ENCODE data around the gene NAGLU. TPM values are rescaled to one million over a fixed set of nuclear protein-coding genes. Genes with fewer than 3 reads are reported as not detected.
"Not testable (repeated sequence)": the region's sequence is repeated elsewhere in the genome, so short reads cannot be mapped to it uniquely, and the experiment has no call there.

Gene NAGLU
- total RNA-seq, 1 donor from 2014 or later = 19.3 TPM

DNA sequence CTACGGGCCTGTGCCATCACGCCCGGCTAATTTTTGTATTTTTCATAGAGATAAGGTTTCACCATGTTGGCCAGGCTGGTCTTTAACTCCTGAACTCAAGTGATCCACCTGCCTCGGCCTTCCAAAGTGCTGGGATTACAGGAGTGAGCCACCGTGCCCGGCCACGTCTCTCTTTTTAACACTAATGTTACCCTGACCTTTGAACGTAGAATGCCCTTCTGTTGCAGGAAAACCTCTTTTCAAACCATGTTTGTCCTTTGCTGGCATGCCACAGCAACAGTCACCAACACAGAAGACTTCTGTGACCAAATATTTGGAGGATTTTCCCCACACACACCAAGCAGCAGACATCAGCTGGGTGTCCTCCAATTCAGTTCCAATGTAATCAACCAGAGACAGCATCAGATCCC is 8.8 kb downstream of the NAGLU start:
- no peak for DNase-seq (ENCODE audit: low read depth in 2 of 2)

DNA sequence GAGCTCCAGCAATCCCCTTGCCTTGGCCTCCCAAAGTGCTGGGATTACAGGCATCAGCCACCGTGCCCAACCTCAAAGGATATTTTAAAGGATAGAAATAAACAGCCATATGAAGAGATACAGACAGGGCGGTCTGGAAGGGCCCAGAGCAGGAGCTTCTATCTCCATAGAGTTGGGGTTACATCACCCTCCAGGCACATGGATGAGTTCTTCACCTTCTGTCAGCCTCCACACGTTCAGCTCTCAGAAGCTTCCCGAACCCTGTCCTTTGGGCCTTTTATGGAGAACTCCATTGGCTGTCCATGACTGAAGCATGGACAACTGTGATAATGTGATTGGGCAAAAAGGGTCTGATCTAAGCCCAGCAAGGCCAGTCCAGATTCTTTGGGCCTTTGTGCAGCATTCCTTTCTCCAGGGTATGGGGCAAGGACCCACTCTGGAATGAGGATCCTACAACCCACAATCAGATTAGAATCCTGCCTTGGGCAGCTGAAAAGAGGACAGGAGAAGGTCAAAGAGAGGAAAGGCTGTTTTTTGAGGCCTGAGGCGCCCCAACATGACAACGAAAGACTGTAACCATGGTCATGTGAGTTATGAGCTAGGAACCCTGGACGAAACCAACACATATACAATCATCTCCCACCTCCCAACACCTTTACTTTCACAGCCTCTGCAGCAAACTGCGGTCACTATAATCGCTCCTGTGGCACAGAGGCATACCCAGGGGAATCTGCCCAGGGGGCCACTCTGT is 9.9 kb downstream of the NAGLU start:
- DNase-seq (ENCODE audit: low read depth in 2 of 2) = not testable (repeated sequence)

DNA sequence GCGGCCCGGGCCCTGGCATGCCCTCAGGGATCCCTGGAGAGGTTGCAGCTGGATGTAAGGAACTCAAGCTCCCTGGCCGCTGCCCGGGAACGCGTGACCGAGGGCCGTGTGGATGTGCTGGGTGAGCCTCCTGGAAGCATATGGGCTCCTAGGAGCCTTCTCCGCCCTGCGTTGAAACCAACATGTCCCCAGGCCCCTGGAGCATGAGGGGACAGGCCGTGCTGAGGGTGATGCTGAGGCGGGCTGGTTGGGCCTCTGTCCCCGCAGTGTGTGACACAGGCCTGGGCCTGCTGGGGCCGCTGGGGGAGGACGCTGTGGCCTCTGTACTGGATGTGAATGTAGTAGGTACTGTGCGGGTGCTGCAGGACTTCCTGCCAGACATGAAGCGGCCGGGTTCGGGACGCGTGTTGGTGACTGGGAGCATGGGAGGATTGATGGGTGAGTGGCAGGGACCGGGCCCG is 11.0 kb downstream of the NAGLU start:
- DNase-seq (ENCODE audit: low read depth in 2 of 2) = no peak

DNA sequence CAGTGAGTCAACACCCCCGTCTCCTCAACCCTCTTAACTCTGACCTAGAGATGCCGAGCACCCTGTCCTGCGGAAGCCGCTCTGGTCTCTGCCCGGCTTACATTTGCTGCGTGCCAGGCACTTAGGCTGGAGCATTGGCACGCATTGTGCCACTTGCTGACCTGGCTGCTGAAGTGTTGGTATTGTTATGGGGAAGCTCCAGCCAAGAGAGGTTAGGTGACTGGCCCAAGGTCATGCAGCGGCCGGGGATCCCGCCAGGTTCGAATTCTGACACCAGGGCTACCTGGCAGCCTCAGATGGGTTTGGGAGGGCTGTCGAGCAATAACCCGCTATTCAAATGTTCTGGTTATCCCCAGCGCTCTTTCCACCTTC is 11.6 kb downstream of the NAGLU start:
- DNase-seq (ENCODE audit: low read depth in 2 of 2) = no peak

DNA sequence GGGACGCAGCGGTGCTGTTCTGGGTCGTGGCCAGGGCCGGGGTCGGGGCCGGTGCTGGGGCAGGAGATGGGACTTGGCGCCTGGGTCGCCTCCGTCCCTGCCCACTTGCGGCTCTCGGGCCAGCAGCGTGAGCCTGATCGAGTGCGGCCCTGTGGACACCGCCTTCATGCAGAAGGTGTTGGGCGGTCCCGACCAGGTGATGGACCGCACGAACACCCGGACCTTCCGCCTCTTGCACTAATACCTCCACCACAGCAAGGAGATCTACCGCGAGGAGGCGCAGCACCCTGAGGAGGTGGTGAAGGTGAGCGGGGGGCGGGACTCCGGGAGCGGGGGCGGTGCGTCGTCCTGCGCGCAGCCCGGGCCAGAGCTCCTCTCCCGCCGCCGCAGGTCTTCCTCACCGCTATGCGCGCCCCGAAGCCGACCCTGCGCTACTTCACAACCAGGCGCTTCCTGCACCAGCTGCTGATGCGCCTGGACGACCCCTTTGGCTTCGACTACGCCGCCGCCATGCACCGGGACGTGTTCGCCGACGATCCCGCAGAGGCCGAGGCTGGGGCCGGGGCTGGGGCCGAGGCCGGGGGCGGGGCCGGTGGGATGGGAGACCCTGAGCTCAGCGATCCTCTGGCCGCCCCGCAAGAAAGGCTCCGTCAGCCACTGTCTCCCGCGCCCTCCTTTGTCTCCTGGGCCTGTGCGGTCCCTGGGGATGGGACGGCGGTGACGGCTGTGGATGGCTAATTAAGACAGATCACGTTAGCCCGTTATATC is 12.2 kb downstream of the NAGLU start:
- peak in 1 of 2 donors; percentile 72 for DNase-seq (ENCODE audit: low read depth in 2 of 2)

DNA sequence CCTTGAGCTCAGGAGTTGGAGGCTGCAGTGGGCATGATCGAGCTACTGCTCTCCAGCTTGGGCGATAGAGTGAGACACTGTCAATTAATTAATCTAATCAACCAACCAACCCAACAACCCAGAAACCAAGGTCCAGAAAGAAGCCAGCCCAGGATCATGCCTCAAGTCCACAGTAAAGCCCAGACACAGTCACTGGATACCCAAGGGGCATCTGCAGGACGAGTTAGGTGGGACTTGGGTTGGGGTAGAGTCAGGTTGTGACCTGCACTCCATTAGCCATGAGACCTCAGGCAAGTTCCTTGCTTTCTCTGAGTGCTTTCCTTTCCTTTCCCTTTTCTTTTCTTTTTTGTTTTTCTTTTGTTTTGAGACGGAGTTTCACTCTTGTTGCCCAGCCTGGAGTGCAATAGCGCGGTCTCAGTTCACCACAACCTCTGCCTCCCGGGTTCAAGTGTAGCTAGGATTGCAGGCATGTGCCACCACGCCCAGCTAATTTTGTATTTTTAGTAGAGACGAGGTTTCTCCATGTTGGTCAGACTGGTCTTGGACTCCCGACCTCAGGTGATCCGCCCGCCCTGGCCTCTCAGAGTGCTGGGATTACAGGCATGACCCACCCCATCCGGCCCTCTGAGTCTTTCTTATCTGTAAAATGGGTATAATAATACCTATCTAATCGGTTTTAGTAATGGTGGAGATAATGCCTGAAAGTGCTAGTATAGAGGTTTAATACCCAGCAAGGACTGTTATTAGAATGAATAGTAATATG is 13.1 kb downstream of the NAGLU start:
- no peak for DNase-seq (ENCODE audit: low read depth in 2 of 2)

DNA sequence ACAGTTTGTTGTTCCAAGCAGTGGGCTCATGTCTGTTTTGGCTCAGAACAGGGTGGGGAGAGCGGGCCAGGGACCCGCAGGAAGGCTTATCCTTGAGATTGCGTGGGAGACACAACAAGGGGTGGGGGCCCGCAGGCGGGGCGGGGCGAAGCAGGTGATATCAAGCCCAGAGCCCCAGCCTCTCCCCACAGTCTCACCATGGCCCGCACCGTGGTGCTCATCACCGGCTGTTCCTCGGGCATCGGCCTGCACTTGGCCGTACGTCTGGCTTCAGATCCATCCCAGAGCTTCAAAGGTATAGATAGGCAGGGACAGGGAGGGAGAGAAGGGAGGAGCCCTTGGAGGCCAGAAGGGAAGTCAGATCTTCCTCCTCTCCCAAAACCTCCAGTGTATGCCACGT is 16.7 kb downstream of the NAGLU start, which contains the start of gene HSD17B1:
Gene HSD17B1, plus strand, starts transcription at position 188 of the 400 bp plus-strand sequence. Its CDS starts 11 bp downstream, at position 199.
- DNase-seq (ENCODE audit: low read depth in 2 of 2) = not testable (repeated sequence)

DNA sequence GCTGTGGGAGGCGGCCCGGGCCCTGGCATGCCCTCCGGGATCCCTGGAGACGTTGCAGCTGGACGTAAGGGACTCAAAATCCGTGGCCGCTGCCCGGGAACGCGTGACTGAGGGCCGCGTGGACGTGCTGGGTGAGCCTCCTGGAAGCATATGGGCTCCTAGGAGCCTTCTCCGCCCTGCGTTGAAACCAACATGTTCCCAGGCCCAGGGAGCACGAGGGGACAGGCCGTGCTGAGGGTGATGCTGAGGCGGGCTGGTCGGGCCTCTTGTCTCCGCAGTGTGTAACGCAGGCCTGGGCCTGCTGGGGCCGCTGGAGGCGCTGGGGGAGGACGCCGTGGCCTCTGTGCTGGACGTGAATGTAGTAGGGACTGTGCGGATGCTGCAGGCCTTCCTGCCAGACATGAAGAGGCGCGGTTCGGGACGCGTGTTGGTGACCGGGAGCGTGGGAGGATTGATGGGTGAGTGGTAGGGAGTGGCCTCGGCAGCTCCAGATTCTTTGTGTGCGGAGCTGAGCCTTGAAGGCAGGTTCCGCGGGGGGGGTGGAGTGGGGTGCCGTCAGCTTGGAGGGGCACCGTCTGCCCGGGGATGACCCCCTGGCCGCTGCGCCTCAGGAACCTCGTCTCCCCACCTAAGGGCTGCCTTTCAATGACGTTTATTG is 17.2 kb downstream of the NAGLU start:
- DNase-seq (ENCODE audit: low read depth in 2 of 2) = peak in 1 of 2 donors; percentile 25

DNA sequence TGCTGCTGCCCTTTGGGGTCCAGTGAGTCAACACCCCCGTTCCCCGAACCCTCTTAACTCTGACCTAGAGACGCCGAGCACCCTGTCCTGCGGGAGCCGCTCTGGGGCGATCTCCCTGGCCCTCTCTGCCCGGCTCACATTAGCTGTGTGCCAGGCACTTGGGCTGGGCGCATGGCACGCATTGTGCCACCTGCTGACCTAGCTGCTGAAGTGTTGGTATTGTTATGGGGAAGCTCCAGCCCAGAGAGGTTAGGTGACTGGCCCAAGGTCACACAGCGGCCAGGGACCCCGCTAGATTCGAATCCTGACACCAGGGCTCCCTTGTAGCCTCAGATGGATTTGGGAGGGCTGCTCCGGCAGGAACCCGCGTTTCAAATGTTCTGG is 17.8 kb downstream of the NAGLU start:
- DNase-seq (ENCODE audit: low read depth in 2 of 2) = peak in 1 of 2 donors; percentile 29

DNA sequence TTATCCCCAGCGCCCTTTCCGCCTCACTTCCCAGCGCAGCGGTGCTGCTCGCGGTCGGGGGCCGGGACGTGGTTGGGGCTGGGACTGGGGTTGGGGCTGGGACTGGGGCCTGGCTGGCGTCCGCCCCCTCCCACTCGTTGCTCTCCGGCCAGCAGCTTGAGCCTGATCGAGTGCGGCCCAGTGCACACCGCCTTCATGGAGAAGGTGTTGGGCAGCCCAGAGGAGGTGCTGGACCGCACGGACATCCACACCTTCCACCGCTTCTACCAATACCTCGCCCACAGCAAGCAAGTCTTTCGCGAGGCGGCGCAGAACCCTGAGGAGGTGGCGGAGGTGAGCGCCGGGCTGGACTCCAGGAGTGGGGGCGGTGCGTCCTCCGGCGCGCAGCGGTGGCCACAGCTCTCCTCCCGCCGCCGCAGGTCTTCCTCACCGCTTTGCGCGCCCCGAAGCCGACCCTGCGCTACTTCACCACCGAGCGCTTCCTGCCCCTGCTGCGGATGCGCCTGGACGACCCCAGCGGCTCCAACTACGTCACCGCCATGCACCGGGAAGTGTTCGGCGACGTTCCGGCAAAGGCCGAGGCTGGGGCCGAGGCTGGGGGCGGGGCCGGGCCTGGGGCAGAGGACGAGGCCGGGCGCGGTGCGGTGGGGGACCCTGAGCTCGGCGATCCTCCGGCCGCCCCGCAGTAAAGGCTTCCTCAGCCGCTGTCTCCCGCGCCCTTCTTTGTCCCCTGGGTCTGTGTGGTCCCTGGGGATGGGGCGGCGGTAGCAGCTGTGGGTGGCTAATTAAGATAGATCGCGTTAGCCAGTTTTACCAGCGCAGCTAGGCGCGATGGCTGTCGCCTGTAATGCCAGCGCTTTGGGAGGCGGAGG is 18.4 kb downstream of the NAGLU start:
- peak; percentile 73 to 90 for DNase-seq (ENCODE audit: low read depth in 2 of 2)

DNA sequence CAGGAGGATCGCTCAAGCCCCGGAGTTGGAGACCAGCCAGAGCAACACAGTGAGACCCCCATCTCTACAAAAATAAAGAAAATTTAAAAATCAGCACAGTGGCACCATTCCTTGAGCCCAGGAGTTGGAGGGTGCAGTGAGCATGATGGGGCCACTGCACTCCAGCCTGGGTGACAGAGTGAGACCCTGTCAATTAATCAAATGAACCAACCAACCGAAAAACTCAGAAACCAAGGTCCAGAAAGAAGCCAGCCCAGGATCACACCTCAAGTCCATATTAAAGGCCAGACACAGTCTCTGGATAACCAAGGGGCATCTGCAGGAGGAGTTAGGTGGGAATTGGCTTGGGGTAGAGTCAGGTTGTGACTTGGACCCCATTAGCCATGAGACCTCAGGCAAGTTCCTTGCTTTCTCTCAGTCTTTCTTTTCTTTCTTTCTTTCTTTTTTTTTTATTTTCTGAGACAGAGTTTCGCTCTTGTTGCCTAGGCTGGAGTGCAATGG is 19.1 kb downstream of the NAGLU start:
- no peak for DNase-seq (ENCODE audit: low read depth in 2 of 2)

DNA sequence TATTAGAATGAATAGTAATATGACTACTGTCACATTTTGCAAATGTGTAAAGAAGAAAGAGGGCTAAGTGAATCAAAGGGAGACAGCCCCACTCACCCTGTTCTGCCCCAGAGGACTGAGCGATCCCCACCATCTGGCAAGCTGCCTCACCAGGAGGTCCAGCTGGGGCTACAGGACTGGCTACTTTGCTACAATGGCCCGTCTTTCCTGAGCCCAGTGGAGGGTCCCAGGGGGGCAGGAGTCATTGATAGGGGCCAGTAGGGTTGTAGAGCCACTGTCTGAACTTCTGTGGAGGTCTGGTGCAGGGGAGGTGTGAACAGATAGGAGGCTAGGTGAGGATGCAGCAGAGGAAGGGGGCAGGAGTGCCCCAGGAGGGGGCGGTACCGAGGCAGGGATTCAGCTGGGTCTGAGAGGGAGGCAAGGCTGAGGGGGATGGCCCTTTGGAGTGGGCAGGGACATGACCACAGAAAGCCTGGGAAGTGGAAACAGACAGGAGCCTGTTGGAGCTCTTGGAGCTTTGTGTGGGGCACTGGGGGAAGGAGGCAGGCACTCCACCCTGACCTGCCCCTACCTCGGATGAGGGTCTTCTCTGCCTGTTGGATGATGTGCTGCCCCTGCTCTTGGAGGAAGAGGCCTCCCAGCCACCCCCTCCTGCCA is 20.0 kb downstream of the NAGLU start:
- not testable (repeated sequence) for DNase-seq (ENCODE audit: low read depth in 2 of 2)

DNA sequence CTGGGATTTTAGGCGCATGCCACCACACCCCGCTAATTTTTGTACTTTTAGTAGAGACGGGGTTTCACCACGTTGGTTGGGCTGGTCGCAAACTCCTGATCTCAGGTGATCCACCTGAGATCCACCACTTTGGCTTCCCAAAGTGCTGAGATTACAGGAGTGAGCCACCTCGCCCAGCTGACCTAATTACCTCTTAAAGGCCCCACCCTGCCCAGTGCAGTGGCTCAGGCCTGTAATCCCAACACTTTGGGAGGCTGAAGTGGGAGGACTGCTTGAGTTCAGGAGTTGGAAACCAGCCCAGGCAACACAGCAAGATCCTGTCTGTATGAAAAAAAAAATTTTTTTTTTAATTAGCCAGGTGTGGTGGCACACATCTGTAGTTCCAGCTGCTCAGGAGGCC is 23.0 kb downstream of the NAGLU start:
- no peak for DNase-seq (ENCODE audit: low read depth in 2 of 2)

DNA sequence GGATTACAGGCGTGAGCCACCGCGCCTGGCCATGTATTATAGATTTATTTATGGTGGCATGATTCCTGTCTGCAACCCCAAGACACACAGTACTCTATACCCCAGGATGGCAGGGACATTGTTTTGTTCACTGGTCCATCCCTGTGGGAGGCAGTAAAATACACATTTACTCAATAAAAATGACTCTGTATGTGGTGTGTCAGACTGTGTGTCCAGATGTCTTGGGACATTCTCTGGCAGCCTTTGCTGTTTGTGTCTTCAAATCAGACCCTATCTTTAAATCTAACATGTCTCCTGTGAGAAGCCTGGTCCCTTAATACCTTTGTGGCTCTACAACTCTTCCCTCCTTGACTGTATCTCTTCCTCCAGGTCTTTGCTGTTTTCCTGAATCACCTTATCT is 24.2 kb downstream of the NAGLU start:
- DNase-seq (ENCODE audit: low read depth in 2 of 2) = no peak

DNA sequence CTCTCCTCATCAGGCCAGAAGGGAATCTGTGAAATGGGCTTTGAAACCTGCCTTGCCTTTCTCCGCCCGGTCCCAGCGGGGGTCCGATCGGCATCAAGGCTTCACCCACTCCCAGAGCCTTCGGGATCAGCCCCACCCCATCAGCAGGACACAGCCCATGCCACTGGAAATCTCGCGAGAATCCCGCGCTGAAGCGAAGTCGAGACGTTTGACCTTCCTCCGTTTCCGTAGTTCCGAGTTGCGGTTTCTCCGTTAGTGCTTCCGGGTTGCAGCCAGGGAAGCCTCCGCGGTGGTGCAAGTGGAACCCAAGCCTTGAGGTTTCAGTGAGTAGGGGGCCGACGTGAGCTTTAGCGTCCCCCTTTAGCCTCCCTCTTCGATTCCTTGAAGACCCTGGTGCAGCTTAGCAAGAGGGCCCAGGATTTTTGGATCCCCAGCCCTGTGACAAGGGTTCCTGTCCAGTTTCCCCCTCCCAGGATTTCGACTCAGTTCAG is 25.9 kb downstream of the NAGLU start, which contains the start of gene COASY:
Gene COASY, plus strand, starts transcription at position 252 of the 491 bp plus-strand sequence. CDS start 475 bp downstream, outside the sequence.
- peak; percentile 96 to 98 for DNase-seq (ENCODE audit: low read depth in 2 of 2)

DNA sequence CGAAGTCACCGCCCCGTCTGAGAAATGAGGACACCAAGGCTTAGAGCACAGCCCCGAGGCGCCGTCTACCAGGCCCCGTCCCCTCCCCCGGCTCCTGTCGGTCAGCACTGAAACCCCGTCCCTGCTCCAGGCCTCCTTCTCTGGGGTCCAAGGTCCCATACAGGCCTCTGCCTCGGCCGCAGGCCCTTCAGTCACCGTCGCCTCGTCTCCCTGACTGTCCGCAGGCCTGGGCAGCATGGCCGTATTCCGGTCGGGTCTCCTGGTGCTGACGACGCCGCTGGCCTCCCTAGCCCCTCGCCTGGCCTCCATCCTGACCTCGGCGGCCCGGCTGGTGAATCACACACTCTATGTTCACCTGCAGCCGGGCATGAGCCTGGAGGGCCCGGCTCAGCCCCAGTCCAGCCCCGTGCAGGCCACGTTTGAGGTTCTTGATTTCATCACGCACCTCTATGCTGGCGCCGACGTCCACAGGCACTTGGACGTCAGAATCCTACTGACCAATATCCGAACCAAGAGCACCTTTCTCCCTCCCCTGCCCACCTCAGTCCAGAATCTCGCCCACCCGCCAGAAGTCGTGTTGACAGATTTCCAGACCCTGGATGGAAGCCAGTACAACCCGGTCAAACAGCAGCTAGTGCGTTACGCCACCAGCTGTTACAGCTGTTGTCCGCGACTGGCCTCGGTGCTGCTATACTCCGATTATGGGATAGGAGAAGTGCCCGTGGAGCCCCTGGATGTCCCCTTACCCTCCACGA is 26.5 kb downstream of the NAGLU start:
- DNase-seq (ENCODE audit: low read depth in 2 of 2) = peak in 1 of 2 donors; percentile 34

DNA sequence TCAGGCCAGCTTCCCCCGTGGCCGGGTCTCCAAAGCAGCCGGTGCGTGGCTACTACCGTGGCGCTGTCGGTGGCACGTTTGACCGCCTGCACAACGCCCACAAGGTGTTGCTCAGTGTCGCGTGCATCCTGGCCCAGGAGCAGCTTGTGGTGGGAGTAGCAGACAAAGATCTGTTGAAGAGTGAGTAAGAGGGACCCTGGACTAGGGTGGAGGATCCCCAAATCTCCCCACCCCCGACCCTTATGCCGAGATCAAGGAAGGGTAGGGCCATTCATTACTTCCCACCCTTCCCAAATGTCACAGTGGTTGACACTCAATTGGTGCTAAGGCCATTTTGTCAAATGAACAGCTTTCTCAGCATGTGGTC is 27.1 kb downstream of the NAGLU start:
- DNase-seq (ENCODE audit: low read depth in 2 of 2) = no peak

DNA sequence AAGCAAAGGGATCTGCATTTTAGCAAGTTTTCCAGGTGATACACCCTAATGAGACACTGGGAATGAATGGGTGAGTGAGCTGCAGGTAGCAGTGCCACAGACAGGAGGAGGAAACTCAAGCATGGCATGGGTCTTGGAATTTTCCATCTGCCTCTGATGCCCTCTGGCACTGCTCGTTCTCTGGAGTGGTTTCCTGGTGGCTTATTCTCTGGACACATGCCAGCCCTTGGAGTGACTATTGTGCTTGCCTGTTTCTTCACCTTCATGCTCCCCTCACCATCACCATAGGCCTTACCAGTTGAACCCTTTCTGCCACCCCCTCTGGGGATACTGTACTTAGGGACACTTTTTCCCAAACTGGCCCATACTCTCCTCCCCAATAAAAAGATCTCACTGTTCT is 27.5 kb downstream of the NAGLU start:
- peak in 1 of 2 donors; percentile 29 for DNase-seq (ENCODE audit: low read depth in 2 of 2)

DNA sequence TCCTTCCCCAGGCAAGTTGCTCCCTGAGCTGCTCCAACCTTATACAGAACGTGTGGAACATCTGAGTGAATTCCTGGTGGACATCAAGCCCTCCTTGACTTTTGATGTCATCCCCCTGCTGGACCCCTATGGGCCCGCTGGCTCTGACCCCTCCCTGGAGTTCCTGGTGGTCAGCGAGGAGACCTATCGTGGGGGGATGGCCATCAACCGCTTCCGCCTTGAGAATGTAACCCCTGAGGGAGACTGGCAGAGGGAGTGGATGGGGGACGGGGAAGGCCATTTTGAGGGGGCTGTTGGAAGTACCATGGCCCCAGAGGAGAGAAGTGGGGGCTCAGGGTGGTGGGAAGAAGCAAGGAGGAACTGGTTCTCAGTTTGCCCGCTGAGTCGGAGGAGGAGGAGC is 27.9 kb downstream of the NAGLU start:
- no peak for DNase-seq (ENCODE audit: low read depth in 2 of 2)

Data from dermis microvascular lymphatic vessel endothelial cell (primary cell).